SK-N-SH (cell line): ENCODE data around the gene HTRA2. TPM values are rescaled to one million over a fixed set of nuclear protein-coding genes. Genes with fewer than 3 reads are reported as not detected.

ENCODE experiments used
- CTCF ChIA-PET: fragments of 300-600, 350-600 bp; formaldehyde crosslinking; extraction: SDS; loops from one replicate; lab custom pipeline; 2021; lab: Yijun Ruan, JAX
- POLR2A ChIA-PET: fragments of 350-600 bp; sonication (Branson Sonifier 250); formaldehyde crosslinking; extraction: SDS; loops from one replicate; lab custom pipeline; 2020; ENCODE audit warnings: antibody characterized with exemption, inconsistent platforms; lab: Yijun Ruan, JAX
- DNase-seq: peaks from one replicate; pipeline ENCODE4 v3.0.0; 2012
- H2AFZ ChIP-seq: fragments of 200-600 bp; sonication (generic); 2 replicates; pipeline ENCODE4 v1.8.1; 2016; ENCODE audit warnings: antibody characterized with exemption, mild to moderate bottlenecking, low read depth
- H3F3A ChIP-seq: fragments of 200-600 bp; sonication (generic); replicated peaks from 2 replicates; pipeline ENCODE3; 2016; ENCODE audit warnings: antibody characterized with exemption, mild to moderate bottlenecking; ENCODE audit not compliant: insufficient read depth
- H3K27ac ChIP-seq, 2 experiments: fragments of 200-500 bp in 1 of 2; fragments of 200-600 bp in 1 of 2; sonication (Bioruptor generic) in 1 of 2; sonication (generic), shearing (Covaris generic) in 1 of 2; 2 replicates each; pipeline versions ENCODE4 v1.5.1 to v1.6.1; 2014 to 2016; ENCODE audit warnings: low read depth in 2 of 2, inconsistent platforms in 1 of 2, low read length in 1 of 2, mild to moderate bottlenecking in 1 of 2, mixed read lengths in 1 of 2
- H3K27me3 ChIP-seq: fragments of 200-600 bp; sonication (generic), shearing (Covaris generic); 2 replicates; pipeline ENCODE4 v1.6.1; 2016; ENCODE audit warnings: mixed run types; ENCODE audit not compliant: insufficient read depth
- H3K36me3 ChIP-seq, 2 experiments: fragments of 200-500 bp in 1 of 2; fragments of 200-600 bp in 1 of 2; sonication (Bioruptor generic) in 1 of 2; sonication (generic) in 1 of 2; replicated peaks in 1 of 2; 2 replicates each; pipeline versions ENCODE3 to v1.5.1; 2014 to 2016; ENCODE audit warnings: low read length in 1 of 2, mild to moderate bottlenecking in 1 of 2; ENCODE audit not compliant: insufficient read depth in 2 of 2, control insufficient read depth in 1 of 2
- H3K4me1 ChIP-seq, 2 experiments: fragments of 200-500 bp in 1 of 2; fragments of 200-600 bp in 1 of 2; sonication (Bioruptor generic) in 1 of 2; sonication (generic), shearing (Covaris generic) in 1 of 2; 2 replicates each; pipeline versions ENCODE4 v1.5.1 to v1.6.1; 2014 to 2016; ENCODE audit warnings: low read depth in 1 of 2, low read length in 1 of 2, mixed run types in 1 of 2; ENCODE audit not compliant: insufficient read depth in 2 of 2, control insufficient read depth in 1 of 2
- H3K4me2 ChIP-seq: fragments of 200-600 bp; sonication (generic), shearing (Covaris generic); 2 replicates; pipeline ENCODE4 v1.6.1; 2017; ENCODE audit warnings: mixed run types
- H3K4me3 ChIP-seq, 2 experiments: fragments of 200-500 bp in 1 of 2; fragments of 200-600 bp in 1 of 2; sonication (Bioruptor generic) in 1 of 2; sonication (generic), shearing (Covaris generic) in 1 of 2; 2 replicates each; pipeline versions ENCODE4 v1.5.1 to v1.8.1; 2014 to 2016; ENCODE audit warnings: low read depth in 2 of 2, inconsistent platforms in 1 of 2, low read length in 1 of 2, mild to moderate bottlenecking in 1 of 2, mixed read lengths in 1 of 2, moderate library complexity in 1 of 2
- H3K79me2 ChIP-seq: fragments of 200-600 bp; sonication (generic); 2 replicates; pipeline ENCODE4 v1.8.1; 2017; ENCODE audit warnings: mild to moderate bottlenecking; ENCODE audit not compliant: insufficient read depth
- H3K9ac ChIP-seq: fragments of 200-600 bp; sonication (generic); 2 replicates; pipeline ENCODE4 v1.6.1; 2017; ENCODE audit warnings: mixed run types
- H3K9me2 ChIP-seq: fragments of 200-600 bp; sonication (generic); 2 replicates; pipeline ENCODE4 v1.6.1; 2017; ENCODE audit warnings: mixed run types
- H3K9me3 ChIP-seq: fragments of 200-600 bp; sonication (generic); 2 replicates; pipeline ENCODE4 v1.6.1; 2017; ENCODE audit warnings: mixed run types, mild to moderate bottlenecking, moderate library complexity
- H4K20me1 ChIP-seq: fragments of 200-600 bp; sonication (generic); 2 replicates; pipeline ENCODE4 v1.6.1; 2017; ENCODE audit warnings: mild to moderate bottlenecking, mixed run types; ENCODE audit not compliant: insufficient read depth
- CHD2 ChIP-seq: fragments of 150-350 bp; IDR thresholded peaks from 2 replicates; pipeline ENCODE4 v1.6.1; 2018; ENCODE audit warnings: low read length; ENCODE audit not compliant: partially characterized antibody
- EZH2phosphoT487 ChIP-seq: fragments of 200-600 bp; sonication (generic); IDR thresholded peaks from 2 replicates; pipeline ENCODE4 v1.6.1; 2017; ENCODE audit warnings: low read depth, mixed run types, mild to moderate bottlenecking, antibody characterized with exemption, moderate library complexity, borderline replicate concordance
- RAD21 ChIP-seq: IDR thresholded peaks from 2 replicates; pipeline ENCODE4 v1.6.1; 2012; ENCODE audit warnings: mild to moderate bottlenecking, low read length
- RCOR1 ChIP-seq: fragments of 150-350 bp; IDR thresholded peaks from 2 replicates; pipeline ENCODE4 v1.6.1; 2017; ENCODE audit warnings: antibody characterized with exemption, low read length
- TAF1 ChIP-seq: IDR thresholded peaks from 2 replicates; pipeline ENCODE4 v1.6.1; 2012; ENCODE audit warnings: low read depth, mild to moderate bottlenecking, low read length, moderate library complexity, borderline replicate concordance
- WGBS: methylation state at CpG from one replicate; pipeline ENCODE4 v1.1.6; 2017; ENCODE audit warnings: low lambda C conversion rate; 5-methylcytosine and 5-hydroxymethylcytosine counted together
- polyA plus RNA-seq, 3 experiments: library from polyadenylated mRNA; depleted of rRNA; stranded (reverse); fragments of >200 nt; gene quantifications; 2 replicates each; pipeline ENCODE4 v1.2.3, GENCODE V29; 2012
- TF ChIP-seq, protein P1 (sequence below): IDR thresholded peaks from 2 replicates; pipeline ENCODE4 v1.4.0; 2012; ENCODE audit warnings: low read depth, borderline replicate concordance

HTRA2 gene
- polyA plus RNA-seq, 1 of the 3 experiments (the other 2 are of a cell fraction) = 55.7 TPM

DNA sequence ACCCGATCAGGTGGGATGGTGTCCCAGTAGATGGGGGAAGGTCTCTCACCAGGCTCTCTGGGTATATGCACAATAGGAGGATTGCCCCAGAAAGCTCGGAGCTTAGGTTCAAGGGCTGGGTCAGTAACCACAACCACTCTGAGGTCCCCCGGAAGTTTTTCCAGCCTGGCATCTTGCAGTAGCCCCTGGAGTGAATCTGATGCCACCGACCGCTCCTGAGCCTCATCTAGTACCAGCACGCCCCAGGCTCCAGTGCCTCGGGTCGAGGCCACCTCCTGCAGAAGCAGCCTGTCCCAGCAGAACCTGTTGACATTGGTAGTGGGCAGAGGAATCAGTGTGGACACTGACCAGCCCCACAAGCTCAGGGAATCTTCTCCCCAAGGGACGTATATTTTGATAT is 5.7 kb upstream of the HTRA2 start:
- Histone ChIP-seq H3K9me2 (no peaks in the 10 kb centered on the region), H3K79me2 (peaks cover 18% of the 10 kb centered on the region), H3F3A (peaks cover 3% of the 10 kb centered on the region), H3K36me3 (peaks cover 22 to 26% of the 10 kb centered on the region in 2 experiments), H3K27ac (no peak overlapping the region), H3K4me2 (no peak overlapping the region), H2AFZ (no peak overlapping the region), H3K27me3 (no peaks in the 10 kb centered on the region), H3K9ac (no peak overlapping the region), H3K4me1 (peaks cover 6 to 12% of the 10 kb centered on the region in 2 experiments; a peak in 3 of 4 replicates), H4K20me1 (no peaks in the 10 kb centered on the region), H3K4me3 (no peak overlapping the region), H3K9me3 (no peaks in the 10 kb centered on the region)
- WGBS = 65% methylated on average over 3 of the region's 9 CpGs
- ChIA-PET CTCF (interaction anchor here (1.0 to 1.4 kb wide), 2 partner anchors 8 to 42 kb away, joined by 3 to 4 read pairs; no protein-coding TSS in a partner anchor), POLR2A (no interaction called here)
- TF ChIP-seq CHD2 (no peak), RAD21 (no peak)
- DNase-seq = no peak

DNA sequence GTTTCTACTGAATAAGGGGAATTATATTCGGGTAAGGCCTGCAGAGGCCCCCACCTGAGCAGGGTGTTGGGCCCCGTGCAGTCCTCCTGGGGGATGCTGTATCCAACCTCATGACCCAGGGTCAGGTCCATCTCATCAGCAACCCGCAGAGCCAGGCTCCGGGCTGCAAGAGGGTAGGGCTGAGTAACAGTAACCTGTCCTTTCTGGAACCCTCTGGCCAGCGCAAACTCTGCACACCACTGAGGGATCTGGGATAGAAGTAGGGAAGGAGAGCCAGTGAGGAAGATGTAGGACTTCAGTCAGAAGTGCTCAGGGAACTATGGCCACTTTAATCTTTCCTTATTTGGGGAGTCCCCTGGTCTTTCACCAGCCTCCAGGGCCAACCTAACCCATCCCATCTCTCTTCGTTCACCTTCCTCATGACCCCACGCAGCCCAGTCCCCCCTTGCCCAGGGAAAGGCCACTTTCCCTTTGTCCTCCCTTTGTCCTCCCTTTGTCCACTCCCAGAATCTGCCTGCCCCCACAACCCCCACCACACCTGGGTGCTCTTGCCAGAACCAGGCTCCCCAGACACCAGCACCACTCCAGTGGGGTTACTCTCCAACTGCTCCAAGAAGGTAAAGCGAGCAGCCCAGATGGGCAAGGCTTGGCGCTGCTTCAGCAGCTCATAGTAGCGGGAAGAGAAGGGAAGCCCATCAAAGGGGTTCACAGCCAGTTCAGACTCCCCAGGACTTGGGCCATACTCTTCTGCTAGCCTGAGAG is 4.6 kb upstream of the HTRA2 start:
- Histone ChIP-seq H3K9me3 (no peaks in the 10 kb centered on the region), H3K9ac (no peak overlapping the region), H3F3A (peaks cover 3% of the 10 kb centered on the region), H4K20me1 (no peaks in the 10 kb centered on the region), H3K9me2 (no peaks in the 10 kb centered on the region), H3K27ac (no peak overlapping the region), H3K79me2 (peaks cover 27% of the 10 kb centered on the region), H3K4me1 (peaks cover 6 to 12% of the 10 kb centered on the region in 2 experiments; a peak in 3 of 4 replicates), H3K4me2 (no peak overlapping the region), H2AFZ (no peak overlapping the region), H3K4me3 (no peak overlapping the region), H3K27me3 (no peaks in the 10 kb centered on the region), H3K36me3 (peaks cover 22 to 26% of the 10 kb centered on the region in 2 experiments)
- ChIA-PET CTCF (interaction anchor here (1.3 to 1.8 kb wide), 2 partner anchors 18 to 42 kb away, joined by 5 to 7 read pairs; partner anchors contain the start of genes CCDC142, PCGF1 and TTC31), POLR2A (interaction anchor here (1.3 kb wide), 1 partner anchor 7 kb away, joined by 5 read pairs; no protein-coding TSS in a partner anchor)
- WGBS = 91% methylated on average over 8 of the region's 10 CpGs
- no peak for DNase-seq
- no peak for TF ChIP-seq RAD21
- TF ChIP-seq TAF1 = no peak
- no peak for TF ChIP-seq RCOR1
- TF ChIP-seq, protein P1, sequence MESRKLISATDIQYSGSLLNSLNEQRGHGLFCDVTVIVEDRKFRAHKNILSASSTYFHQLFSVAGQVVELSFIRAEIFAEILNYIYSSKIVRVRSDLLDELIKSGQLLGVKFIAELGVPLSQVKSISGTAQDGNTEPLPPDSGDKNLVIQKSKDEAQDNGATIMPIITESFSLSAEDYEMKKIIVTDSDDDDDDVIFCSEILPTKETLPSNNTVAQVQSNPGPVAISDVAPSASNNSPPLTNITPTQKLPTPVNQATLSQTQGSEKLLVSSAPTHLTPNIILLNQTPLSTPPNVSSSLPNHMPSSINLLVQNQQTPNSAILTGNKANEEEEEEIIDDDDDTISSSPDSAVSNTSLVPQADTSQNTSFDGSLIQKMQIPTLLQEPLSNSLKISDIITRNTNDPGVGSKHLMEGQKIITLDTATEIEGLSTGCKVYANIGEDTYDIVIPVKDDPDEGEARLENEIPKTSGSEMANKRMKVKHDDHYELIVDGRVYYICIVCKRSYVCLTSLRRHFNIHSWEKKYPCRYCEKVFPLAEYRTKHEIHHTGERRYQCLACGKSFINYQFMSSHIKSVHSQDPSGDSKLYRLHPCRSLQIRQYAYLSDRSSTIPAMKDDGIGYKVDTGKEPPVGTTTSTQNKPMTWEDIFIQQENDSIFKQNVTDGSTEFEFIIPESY = no peak
- no peak for TF ChIP-seq EZH2phosphoT487
